ENCODE data around the gene PRMT3.

DNA sequence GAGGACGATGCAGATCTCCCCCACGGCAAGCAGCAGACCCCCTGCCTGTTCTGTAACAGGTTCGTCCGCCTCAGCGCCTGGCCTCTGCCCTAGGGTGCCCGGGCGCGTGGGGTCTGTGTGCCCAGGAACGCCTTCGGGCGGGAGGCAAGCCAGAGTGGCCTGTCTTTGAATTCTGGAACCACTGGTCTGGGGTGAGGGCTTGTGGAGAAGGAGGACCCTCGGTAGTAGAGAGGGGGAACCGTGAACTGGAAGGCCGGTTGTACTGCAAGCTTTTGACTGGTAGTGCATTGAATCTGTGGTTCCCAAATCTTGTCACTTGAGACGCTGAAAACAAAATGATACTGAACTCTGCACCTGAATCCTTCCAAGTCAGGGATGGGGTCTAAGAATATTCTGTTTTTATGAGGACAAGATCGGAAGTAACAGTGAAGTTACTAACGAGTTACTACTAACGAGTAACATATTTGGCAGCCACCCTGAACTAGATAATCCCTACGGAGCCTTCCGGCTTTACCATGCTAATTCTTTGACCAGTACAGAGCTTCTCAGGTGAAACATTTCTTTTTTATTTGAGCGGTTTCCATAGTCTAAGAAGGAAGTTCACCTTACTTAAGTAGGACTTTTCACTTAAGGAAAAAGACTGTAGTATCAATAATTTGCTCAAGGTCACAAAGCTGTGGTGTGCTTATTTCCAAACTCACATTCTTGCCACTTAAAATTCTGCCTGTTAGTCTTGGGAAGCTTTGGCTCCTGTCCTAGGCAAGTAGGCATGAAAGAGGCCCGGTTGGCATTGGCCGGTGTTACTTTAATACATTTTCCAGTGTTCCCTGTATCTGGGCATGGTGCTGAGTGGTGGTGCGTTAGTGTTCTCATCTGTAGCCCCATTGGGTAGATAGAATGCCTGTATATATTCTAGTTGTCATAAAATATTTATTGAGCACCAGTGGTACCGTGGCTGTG is 860 bp downstream of the PRMT3 start:
- TF ChIP-seq, protein P1, sequence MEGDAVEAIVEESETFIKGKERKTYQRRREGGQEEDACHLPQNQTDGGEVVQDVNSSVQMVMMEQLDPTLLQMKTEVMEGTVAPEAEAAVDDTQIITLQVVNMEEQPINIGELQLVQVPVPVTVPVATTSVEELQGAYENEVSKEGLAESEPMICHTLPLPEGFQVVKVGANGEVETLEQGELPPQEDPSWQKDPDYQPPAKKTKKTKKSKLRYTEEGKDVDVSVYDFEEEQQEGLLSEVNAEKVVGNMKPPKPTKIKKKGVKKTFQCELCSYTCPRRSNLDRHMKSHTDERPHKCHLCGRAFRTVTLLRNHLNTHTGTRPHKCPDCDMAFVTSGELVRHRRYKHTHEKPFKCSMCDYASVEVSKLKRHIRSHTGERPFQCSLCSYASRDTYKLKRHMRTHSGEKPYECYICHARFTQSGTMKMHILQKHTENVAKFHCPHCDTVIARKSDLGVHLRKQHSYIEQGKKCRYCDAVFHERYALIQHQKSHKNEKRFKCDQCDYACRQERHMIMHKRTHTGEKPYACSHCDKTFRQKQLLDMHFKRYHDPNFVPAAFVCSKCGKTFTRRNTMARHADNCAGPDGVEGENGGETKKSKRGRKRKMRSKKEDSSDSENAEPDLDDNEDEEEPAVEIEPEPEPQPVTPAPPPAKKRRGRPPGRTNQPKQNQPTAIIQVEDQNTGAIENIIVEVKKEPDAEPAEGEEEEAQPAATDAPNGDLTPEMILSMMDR (conservative IDR thresholded peaks at IDR 0.05; ENCODE audit: low read depth, low read length): no peak
- TF ChIP-seq POLR2A (IDR thresholded peaks at IDR 0.05; ENCODE audit: low read depth, low read length) (no peak), MAFK (IDR thresholded peaks at IDR 0.05; ENCODE audit: low read depth, low read length) (no peak), BHLHE40 (IDR thresholded peaks at IDR 0.05; ENCODE audit: low read depth, low read length) (no peak), SMC3 (IDR thresholded peaks at IDR 0.05; ENCODE audit: low read depth, low read length) (no peak), MXI1 (IDR thresholded peaks at IDR 0.05; ENCODE audit: borderline replicate concordance, low read depth, low read length) (no peak)
- TF ChIP-seq, protein P2, sequence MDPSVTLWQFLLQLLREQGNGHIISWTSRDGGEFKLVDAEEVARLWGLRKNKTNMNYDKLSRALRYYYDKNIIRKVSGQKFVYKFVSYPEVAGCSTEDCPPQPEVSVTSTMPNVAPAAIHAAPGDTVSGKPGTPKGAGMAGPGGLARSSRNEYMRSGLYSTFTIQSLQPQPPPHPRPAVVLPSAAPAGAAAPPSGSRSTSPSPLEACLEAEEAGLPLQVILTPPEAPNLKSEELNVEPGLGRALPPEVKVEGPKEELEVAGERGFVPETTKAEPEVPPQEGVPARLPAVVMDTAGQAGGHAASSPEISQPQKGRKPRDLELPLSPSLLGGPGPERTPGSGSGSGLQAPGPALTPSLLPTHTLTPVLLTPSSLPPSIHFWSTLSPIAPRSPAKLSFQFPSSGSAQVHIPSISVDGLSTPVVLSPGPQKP (IDR thresholded peaks at IDR 0.05; ENCODE audit: borderline replicate concordance, low read depth, low read length): no peak
